GM21528 (cell line): Measurements from ENCODE around the gene DAB2IP.
"Not testable (repeated sequence)": the region's sequence is repeated elsewhere in the genome, so short reads cannot be mapped to it uniquely, and the experiment has no call there.

Experiments used
- ATAC-seq: cut with Tn5 transposase; IDR thresholded peaks from one replicate; pipeline ENCODE4 v1.9.1; 2021; ENCODE audit warnings: mild to moderate bottlenecking, moderate library complexity; ENCODE audit not compliant: unreplicated experiment, low FRiP score

The DAB2IP gene

GRCh38 chr9:121623430-121623829 is 28.0 kb upstream of the DAB2IP start:
- ATAC-seq: not testable (repeated sequence)

- no peak for ATAC-seq
Observed at GRCh38 chr9:121625590-121625989, 25.8 kb upstream of the DAB2IP start.

- ATAC-seq: no peak
Observed at GRCh38 chr9:121626012-121626411, 25.4 kb upstream of the DAB2IP start.

GRCh38 chr9:121627427-121627826 is 24.0 kb upstream of the DAB2IP start:
- ATAC-seq: no peak

- no peak for ATAC-seq
Observed at GRCh38 chr9:121628401-121628800, 23.0 kb upstream of the DAB2IP start.

- no peak for ATAC-seq
Observed at GRCh38 chr9:121631115-121631514, 20.3 kb upstream of the DAB2IP start.

GRCh38 chr9:121631978-121632418 is 19.4 kb upstream of the DAB2IP start:
- ATAC-seq: no peak

- no peak for ATAC-seq
Observed at GRCh38 chr9:121633119-121633714, 18.2 kb upstream of the DAB2IP start.

GRCh38 chr9:121633736-121634135 is 17.7 kb upstream of the DAB2IP start:
- ATAC-seq: no peak

GRCh38 chr9:121634329-121635261 is 16.8 kb upstream of the DAB2IP start:
- no peak for ATAC-seq

GRCh38 chr9:121635300-121635876 is 16.0 kb upstream of the DAB2IP start:
- ATAC-seq: no peak

GRCh38 chr9:121636341-121636865 is 15.0 kb upstream of the DAB2IP start:
- ATAC-seq: no peak

- ATAC-seq: no peak
Observed at GRCh38 chr9:121636978-121637712, 14.3 kb upstream of the DAB2IP start.

GRCh38 chr9:121637713-121638220 is 13.7 kb upstream of the DAB2IP start:
- no peak for ATAC-seq

- ATAC-seq: no peak
Observed at GRCh38 chr9:121638399-121638798, 13.0 kb upstream of the DAB2IP start.

GRCh38 chr9:121638901-121639592 is 12.4 kb upstream of the DAB2IP start:
- ATAC-seq: no peak

- no peak for ATAC-seq
Observed at GRCh38 chr9:121639619-121640018, 11.8 kb upstream of the DAB2IP start.

- ATAC-seq: no peak
Observed at GRCh38 chr9:121640076-121640475, 11.4 kb upstream of the DAB2IP start.

- ATAC-seq: no peak
Observed at GRCh38 chr9:121640491-121641223, 10.8 kb upstream of the DAB2IP start.
